Choroid plexus epithelial cell (primary cell): Measurements from ENCODE around the gene NEK10.

ENCODE experiments used
- DNase-seq: peaks from one replicate; pipeline ENCODE4 v3.0.0-alpha.2; 2010; ENCODE audit warnings: low read depth
- H3K4me3 ChIP-seq: 2 replicates; pipeline ENCODE4 v1.5.1; 2011; ENCODE audit warnings: low read depth, mild to moderate bottlenecking, control low read depth, low read length, moderate library complexity
- TF ChIP-seq, protein P1 (sequence below): conservative IDR thresholded peaks from 2 replicates; pipeline ENCODE4 v1.5.1; 2011; ENCODE audit warnings: low read depth, mild to moderate bottlenecking, control low read depth, inconsistent platforms, low read length, moderate library complexity

NEK10 gene

GRCh38 chr3:27201492-27201891 lies 167.7 kb downstream of the NEK10 start:
- DNase-seq = no peak
- TF ChIP-seq, protein P1, sequence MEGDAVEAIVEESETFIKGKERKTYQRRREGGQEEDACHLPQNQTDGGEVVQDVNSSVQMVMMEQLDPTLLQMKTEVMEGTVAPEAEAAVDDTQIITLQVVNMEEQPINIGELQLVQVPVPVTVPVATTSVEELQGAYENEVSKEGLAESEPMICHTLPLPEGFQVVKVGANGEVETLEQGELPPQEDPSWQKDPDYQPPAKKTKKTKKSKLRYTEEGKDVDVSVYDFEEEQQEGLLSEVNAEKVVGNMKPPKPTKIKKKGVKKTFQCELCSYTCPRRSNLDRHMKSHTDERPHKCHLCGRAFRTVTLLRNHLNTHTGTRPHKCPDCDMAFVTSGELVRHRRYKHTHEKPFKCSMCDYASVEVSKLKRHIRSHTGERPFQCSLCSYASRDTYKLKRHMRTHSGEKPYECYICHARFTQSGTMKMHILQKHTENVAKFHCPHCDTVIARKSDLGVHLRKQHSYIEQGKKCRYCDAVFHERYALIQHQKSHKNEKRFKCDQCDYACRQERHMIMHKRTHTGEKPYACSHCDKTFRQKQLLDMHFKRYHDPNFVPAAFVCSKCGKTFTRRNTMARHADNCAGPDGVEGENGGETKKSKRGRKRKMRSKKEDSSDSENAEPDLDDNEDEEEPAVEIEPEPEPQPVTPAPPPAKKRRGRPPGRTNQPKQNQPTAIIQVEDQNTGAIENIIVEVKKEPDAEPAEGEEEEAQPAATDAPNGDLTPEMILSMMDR = no peak
- H3K4me3 ChIP-seq = no peak overlapping the region

- no peak overlapping the region for H3K4me3 ChIP-seq
- DNase-seq = no peak
- TF ChIP-seq, protein P1 = no peak
Measured at GRCh38 chr3:27200721-27201489, 168.3 kb downstream of the NEK10 start.

GRCh38 chr3:27194861-27195483 lies 174.2 kb downstream of the NEK10 start:
- peak; percentile 32 for DNase-seq
- TF ChIP-seq, protein P1 = no peak
- no peak overlapping the region for H3K4me3 ChIP-seq

- no peak for DNase-seq
- no peak overlapping the region for H3K4me3 ChIP-seq
- TF ChIP-seq, protein P1 = no peak
Measured at GRCh38 chr3:27193056-27193455, 176.1 kb downstream of the NEK10 start.

DNA sequence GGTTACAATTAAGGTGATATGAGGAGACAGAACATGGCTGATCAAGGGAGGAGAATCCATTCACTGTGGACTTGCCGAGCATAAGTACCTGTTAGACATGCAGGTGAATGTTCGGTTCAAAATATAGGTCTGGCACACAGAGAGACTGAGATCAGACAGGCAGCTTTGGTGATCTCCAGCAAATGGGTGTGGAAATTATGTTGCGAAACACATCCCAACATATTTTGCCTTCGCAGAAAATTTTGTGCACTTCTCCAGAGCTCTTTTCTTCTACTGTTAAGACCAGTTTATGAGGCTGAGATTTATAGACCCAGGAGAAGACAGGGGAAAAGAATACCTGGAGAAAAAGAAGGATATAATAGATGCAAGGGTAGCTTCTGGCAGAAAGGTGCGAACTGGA lies 183.2 kb downstream of the NEK10 start:
- DNase-seq = no peak
- TF ChIP-seq, protein P1 = no peak
- no peak overlapping the region for H3K4me3 ChIP-seq

- TF ChIP-seq, protein P1 = no peak
- H3K4me3 ChIP-seq = no peak overlapping the region
Measured at GRCh38 chr3:27185231-27185989, 183.8 kb downstream of the NEK10 start.

More at GRCh38 chr3:27185231-27185989, 183.8 kb downstream of the NEK10 start:
- no peak for DNase-seq
